Keratinocyte (primary cell): ENCODE data around the gene SPRED2.

Experiments used
- CTCF ChIP-seq, 3 experiments: IDR thresholded peaks in 1 of 3; conservative IDR thresholded peaks in 1 of 3; optimal IDR thresholded peaks in 1 of 3; 2 replicates in 2 of 3; 3 replicates in 1 of 3; pipeline versions ENCODE3 to v1.5.1; 2011; ENCODE audit warnings: low read length in 3 of 3, mild to moderate bottlenecking in 3 of 3, moderate library complexity in 2 of 3, control low read depth in 1 of 3, inconsistent platforms in 1 of 3; ENCODE audit not compliant: insufficient read depth in 2 of 3; ENCODE audit errors: extremely low read depth in 1 of 3
- EZH2 ChIP-seq: IDR thresholded peaks from one replicate; pipeline ENCODE4 v1.6.1; 2012; ENCODE audit warnings: inconsistent platforms, mild to moderate bottlenecking, low read length, moderate library complexity

DNA sequence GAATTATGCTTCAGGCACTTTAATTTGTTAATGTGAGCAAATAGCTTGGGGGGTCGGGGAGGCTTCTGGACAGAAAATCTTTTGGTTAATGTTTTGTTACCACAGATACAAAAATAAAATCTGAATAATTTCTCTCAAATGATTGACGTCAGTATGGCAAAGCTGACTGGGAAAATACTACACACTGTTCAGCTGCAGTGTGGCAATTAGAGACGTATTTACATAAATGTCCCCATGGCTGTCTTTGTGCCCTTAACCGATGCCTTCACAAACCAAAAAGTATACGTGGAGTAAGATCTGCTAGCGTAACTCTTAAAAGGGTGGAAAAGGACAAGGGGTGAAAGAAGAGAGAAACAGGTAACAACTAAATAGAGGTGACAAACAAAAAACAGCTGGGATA is 121.3 kb downstream of the SPRED2 start:
- TF ChIP-seq CTCF (optimal IDR thresholded peaks at IDR 0.05 in 1 of 3, IDR thresholded peaks at IDR 0.05 in 1 of 3, conservative IDR thresholded peaks at IDR 0.05 in 1 of 3; ENCODE audit: extremely low read depth in 1 of 3, insufficient read depth in 2 of 3, low read length in 3 of 3), result no peak
- no peak for TF ChIP-seq EZH2
